Prostate gland (tissue), 2 donors: ENCODE data around the gene APCDD1L.

ENCODE experiments used
- POLR2A ChIP-seq: fragments of 450-650 bp; IDR thresholded peaks from one replicate; pipeline ENCODE4 v1.6.1; 2016; ENCODE audit warnings: antibody characterized with exemption, mild to moderate bottlenecking
- TF ChIP-seq, protein P1 (sequence below), 4 experiments: fragments of 200-600 bp in 2 of 4; fragments of 450-650 bp in 2 of 4; sonication (generic) in 2 of 4; IDR thresholded peaks; 1 replicate in 3 of 4; 2 replicates in 1 of 4; pipeline ENCODE4 v1.5.1; 2016 to 2019; ENCODE audit warnings: antibody characterized with exemption in 4 of 4, mild to moderate bottlenecking in 2 of 4, moderate library complexity in 2 of 4

DNA sequence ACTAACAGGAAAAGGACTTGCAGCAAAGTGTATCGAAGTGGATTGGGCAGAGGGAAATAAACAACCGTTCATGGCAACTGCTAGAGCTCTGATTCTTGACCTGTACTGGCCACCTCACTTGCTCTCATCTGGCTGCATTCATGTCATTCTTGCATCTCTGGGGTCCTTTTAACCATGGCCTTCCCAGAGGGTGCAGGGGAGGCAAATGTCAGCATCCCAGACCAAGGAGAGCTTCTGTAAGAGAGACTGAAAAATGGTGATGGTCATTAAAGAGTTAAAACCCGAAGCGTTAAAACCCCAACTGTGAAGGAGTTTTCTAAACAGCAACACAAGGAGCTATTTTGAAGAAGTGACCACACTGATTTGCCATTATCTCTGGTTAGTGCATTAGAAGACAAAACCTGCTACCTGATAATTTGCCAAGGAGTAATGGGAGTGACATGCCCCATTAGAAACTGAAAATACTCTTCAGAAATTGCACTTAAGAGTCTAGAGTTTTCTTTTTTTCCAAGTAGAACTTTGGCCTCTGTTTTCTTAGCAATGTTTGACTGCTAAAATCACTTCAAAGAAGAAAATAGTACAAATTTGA lies 62.4 kb downstream of the APCDD1L start:
- TF ChIP-seq POLR2A, result no peak
- TF ChIP-seq, protein P1, sequence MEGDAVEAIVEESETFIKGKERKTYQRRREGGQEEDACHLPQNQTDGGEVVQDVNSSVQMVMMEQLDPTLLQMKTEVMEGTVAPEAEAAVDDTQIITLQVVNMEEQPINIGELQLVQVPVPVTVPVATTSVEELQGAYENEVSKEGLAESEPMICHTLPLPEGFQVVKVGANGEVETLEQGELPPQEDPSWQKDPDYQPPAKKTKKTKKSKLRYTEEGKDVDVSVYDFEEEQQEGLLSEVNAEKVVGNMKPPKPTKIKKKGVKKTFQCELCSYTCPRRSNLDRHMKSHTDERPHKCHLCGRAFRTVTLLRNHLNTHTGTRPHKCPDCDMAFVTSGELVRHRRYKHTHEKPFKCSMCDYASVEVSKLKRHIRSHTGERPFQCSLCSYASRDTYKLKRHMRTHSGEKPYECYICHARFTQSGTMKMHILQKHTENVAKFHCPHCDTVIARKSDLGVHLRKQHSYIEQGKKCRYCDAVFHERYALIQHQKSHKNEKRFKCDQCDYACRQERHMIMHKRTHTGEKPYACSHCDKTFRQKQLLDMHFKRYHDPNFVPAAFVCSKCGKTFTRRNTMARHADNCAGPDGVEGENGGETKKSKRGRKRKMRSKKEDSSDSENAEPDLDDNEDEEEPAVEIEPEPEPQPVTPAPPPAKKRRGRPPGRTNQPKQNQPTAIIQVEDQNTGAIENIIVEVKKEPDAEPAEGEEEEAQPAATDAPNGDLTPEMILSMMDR (IDR thresholded peaks at IDR 0.05), result no peak
